SK-N-SH treated with all-trans-retinoic acid at 6 μM for 48 hours (cell line): Measurements from ENCODE around the gene PMAIP1.

Experiments used
- ARNTL ChIP-seq: fragments of 450-650 bp; formaldehyde crosslinking; IDR thresholded peaks from 2 replicates; pipeline ENCODE4 v1.5.0; 2020; ENCODE audit warnings: low read depth, mild to moderate bottlenecking, moderate library complexity, borderline replicate concordance
- BACH2 ChIP-seq: fragments of 250-450 bp; sonication (Bioruptor Pico); IDR thresholded peaks from 2 replicates; pipeline ENCODE4 v1.9.0; 2021; ENCODE audit warnings: mild to moderate bottlenecking, borderline replicate concordance
- ISL1 ChIP-seq: fragments of 250-450 bp; sonication (Bioruptor Pico); IDR thresholded peaks from 2 replicates; pipeline ENCODE4 v2.1.2; 2022; ENCODE audit warnings: mild to moderate bottlenecking, moderate library complexity
- RARB ChIP-seq: fragments of 250-450 bp; sonication (Bioruptor Pico); IDR thresholded peaks from 2 replicates; pipeline ENCODE4 v1.8.0; 2021; ENCODE audit warnings: mild to moderate bottlenecking, moderate library complexity
- TCF4 ChIP-seq: fragments of 250-450 bp; sonication (Bioruptor Pico); IDR thresholded peaks from 2 replicates; pipeline ENCODE4 v1.8.0; 2021; ENCODE audit warnings: mild to moderate bottlenecking, moderate library complexity, borderline replicate concordance
- ZC3H10 ChIP-seq: fragments of 250-450 bp; sonication (Bioruptor Pico); IDR thresholded peaks from 2 replicates; pipeline ENCODE4 v1.5.1; 2021; ENCODE audit warnings: mild to moderate bottlenecking, moderate library complexity
- ZFP3 ChIP-seq: fragments of 250-450 bp; sonication (Bioruptor Pico); IDR thresholded peaks from 2 replicates; pipeline ENCODE4 v1.5.0; 2020; ENCODE audit warnings: mild to moderate bottlenecking, moderate library complexity
- ZFP30 ChIP-seq: fragments of 450-650 bp; formaldehyde crosslinking; IDR thresholded peaks from 2 replicates; pipeline ENCODE4 v1.5.0; 2022; ENCODE audit warnings: mild to moderate bottlenecking, moderate library complexity
- ZNF70 ChIP-seq: fragments of 450-650 bp; formaldehyde crosslinking; IDR thresholded peaks from 2 replicates; pipeline ENCODE4 v1.5.0; 2020; ENCODE audit warnings: mild to moderate bottlenecking, moderate library complexity
- TF ChIP-seq, protein P1 (sequence below): fragments of 250-450 bp; sonication (Bioruptor Pico); IDR thresholded peaks from 2 replicates; pipeline ENCODE4 v1.8.0; 2020; ENCODE audit warnings: mild to moderate bottlenecking, moderate library complexity, borderline replicate concordance
- TF ChIP-seq, protein P2 (sequence below): fragments of 250-450 bp; sonication (Bioruptor Pico); IDR thresholded peaks from 2 replicates; pipeline ENCODE4 v1.5.0; 2020; ENCODE audit warnings: mild to moderate bottlenecking, moderate library complexity
- TF ChIP-seq, protein P3 (sequence below): fragments of 250-450 bp; sonication (Bioruptor Pico); IDR thresholded peaks from 2 replicates; pipeline ENCODE4 v1.5.1; 2021; ENCODE audit warnings: mild to moderate bottlenecking, moderate library complexity
- TF ChIP-seq, protein P4 (sequence below): fragments of 250-450 bp; sonication (Bioruptor Pico); IDR thresholded peaks from 2 replicates; pipeline ENCODE4 v1.5.1; 2020; ENCODE audit warnings: low read depth, mild to moderate bottlenecking, moderate library complexity
- TF ChIP-seq, protein P5 (sequence below): fragments of 250-450 bp; sonication (Bioruptor Pico); IDR thresholded peaks from 2 replicates; pipeline ENCODE4 v1.8.0; 2021; ENCODE audit warnings: low read depth, mild to moderate bottlenecking, moderate library complexity, borderline replicate concordance

DNA sequence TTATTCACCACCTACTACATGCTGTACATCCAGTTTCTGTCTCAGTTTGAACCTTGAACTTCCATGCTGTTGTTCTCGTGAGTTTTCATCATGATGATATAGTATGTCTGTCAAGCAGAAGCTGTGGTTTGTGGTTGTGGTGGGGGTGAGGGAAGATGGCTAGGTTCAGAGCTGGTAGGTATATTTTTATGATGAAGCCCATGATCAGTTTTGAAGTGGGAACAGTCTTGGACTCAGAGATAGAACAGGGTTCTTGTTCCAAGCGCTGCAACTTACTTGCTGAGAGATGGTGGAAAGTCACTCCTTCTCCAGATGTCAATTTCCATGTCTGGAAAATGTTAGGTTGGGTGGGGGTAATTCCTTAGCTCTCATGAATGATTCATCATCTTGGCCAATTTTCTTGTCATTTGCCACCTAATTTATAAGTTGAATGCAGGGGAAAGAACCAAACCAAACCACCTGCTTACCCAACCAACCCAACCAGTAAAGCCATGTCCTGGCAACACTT, 21.6 kb downstream of the PMAIP1 start:
- no peak for TF ChIP-seq ARNTL (CRISPR knock-in tag)
- TF ChIP-seq, protein P1, sequence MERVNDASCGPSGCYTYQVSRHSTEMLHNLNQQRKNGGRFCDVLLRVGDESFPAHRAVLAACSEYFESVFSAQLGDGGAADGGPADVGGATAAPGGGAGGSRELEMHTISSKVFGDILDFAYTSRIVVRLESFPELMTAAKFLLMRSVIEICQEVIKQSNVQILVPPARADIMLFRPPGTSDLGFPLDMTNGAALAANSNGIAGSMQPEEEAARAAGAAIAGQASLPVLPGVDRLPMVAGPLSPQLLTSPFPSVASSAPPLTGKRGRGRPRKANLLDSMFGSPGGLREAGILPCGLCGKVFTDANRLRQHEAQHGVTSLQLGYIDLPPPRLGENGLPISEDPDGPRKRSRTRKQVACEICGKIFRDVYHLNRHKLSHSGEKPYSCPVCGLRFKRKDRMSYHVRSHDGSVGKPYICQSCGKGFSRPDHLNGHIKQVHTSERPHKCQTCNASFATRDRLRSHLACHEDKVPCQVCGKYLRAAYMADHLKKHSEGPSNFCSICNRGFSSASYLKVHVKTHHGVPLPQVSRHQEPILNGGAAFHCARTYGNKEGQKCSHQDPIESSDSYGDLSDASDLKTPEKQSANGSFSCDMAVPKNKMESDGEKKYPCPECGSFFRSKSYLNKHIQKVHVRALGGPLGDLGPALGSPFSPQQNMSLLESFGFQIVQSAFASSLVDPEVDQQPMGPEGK (CRISPR knock-in tag): no peak
- TF ChIP-seq BACH2 (CRISPR knock-in tag): no peak
- TF ChIP-seq RARB (CRISPR knock-in tag): no peak
- TF ChIP-seq ZC3H10 (CRISPR knock-in tag): no peak
- TF ChIP-seq, protein P2, sequence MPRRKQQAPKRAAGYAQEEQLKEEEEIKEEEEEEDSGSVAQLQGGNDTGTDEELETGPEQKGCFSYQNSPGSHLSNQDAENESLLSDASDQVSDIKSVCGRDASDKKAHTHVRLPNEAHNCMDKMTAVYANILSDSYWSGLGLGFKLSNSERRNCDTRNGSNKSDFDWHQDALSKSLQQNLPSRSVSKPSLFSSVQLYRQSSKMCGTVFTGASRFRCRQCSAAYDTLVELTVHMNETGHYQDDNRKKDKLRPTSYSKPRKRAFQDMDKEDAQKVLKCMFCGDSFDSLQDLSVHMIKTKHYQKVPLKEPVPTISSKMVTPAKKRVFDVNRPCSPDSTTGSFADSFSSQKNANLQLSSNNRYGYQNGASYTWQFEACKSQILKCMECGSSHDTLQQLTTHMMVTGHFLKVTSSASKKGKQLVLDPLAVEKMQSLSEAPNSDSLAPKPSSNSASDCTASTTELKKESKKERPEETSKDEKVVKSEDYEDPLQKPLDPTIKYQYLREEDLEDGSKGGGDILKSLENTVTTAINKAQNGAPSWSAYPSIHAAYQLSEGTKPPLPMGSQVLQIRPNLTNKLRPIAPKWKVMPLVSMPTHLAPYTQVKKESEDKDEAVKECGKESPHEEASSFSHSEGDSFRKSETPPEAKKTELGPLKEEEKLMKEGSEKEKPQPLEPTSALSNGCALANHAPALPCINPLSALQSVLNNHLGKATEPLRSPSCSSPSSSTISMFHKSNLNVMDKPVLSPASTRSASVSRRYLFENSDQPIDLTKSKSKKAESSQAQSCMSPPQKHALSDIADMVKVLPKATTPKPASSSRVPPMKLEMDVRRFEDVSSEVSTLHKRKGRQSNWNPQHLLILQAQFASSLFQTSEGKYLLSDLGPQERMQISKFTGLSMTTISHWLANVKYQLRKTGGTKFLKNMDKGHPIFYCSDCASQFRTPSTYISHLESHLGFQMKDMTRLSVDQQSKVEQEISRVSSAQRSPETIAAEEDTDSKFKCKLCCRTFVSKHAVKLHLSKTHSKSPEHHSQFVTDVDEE: no peak
- TF ChIP-seq ZFP3: no peak
- no peak for TF ChIP-seq ISL1
- TF ChIP-seq, protein P3, sequence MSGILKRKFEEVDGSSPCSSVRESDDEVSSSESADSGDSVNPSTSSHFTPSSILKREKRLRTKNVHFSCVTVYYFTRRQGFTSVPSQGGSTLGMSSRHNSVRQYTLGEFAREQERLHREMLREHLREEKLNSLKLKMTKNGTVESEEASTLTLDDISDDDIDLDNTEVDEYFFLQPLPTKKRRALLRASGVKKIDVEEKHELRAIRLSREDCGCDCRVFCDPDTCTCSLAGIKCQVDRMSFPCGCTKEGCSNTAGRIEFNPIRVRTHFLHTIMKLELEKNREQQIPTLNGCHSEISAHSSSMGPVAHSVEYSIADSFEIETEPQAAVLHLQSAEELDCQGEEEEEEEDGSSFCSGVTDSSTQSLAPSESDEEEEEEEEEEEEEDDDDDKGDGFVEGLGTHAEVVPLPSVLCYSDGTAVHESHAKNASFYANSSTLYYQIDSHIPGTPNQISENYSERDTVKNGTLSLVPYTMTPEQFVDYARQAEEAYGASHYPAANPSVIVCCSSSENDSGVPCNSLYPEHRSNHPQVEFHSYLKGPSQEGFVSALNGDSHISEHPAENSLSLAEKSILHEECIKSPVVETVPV (CRISPR knock-in tag): no peak
- TF ChIP-seq, protein P4, sequence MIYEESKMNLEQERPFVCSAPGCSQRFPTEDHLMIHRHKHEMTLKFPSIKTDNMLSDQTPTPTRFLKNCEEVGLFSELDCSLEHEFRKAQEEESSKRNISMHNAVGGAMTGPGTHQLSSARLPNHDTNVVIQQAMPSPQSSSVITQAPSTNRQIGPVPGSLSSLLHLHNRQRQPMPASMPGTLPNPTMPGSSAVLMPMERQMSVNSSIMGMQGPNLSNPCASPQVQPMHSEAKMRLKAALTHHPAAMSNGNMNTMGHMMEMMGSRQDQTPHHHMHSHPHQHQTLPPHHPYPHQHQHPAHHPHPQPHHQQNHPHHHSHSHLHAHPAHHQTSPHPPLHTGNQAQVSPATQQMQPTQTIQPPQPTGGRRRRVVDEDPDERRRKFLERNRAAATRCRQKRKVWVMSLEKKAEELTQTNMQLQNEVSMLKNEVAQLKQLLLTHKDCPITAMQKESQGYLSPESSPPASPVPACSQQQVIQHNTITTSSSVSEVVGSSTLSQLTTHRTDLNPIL (CRISPR knock-in tag): no peak
- TF ChIP-seq TCF4 (CRISPR knock-in tag): no peak
- TF ChIP-seq ZFP30 (CRISPR knock-in tag): no peak
- TF ChIP-seq, protein P5, sequence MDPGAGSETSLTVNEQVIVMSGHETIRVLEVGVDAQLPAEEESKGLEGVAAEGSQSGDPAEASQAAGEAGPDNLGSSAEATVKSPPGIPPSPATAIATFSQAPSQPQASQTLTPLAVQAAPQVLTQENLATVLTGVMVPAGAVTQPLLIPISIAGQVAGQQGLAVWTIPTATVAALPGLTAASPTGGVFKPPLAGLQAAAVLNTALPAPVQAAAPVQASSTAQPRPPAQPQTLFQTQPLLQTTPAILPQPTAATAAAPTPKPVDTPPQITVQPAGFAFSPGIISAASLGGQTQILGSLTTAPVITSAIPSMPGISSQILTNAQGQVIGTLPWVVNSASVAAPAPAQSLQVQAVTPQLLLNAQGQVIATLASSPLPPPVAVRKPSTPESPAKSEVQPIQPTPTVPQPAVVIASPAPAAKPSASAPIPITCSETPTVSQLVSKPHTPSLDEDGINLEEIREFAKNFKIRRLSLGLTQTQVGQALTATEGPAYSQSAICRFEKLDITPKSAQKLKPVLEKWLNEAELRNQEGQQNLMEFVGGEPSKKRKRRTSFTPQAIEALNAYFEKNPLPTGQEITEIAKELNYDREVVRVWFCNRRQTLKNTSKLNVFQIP (CRISPR knock-in tag): no peak
- TF ChIP-seq ZNF70 (CRISPR knock-in tag): no peak
